Esophagus muscularis mucosa (tissue), 4 donors: Measurements from ENCODE around the gene CCDC188. TPM values are rescaled to one million over a fixed set of nuclear protein-coding genes. Genes with fewer than 3 reads are reported as not detected.
A peak's percentile ranks its signal among the peaks of the same experiment; 100 is the strongest.

Experiments used
- DNase-seq: peaks from one replicate; pipeline ENCODE4 v3.0.0-alpha.2; 2017; ENCODE audit errors: extremely low spot score
- H3K27ac ChIP-seq, 4 donors: fragments of 200-600 bp; sonication (generic); replicated peaks in 1 of 4; 1 replicate in 3 of 4; 2 replicates in 1 of 4; pipeline ENCODE4 v1.5.1; 2016 to 2019; ENCODE audit warnings: mild to moderate bottlenecking in 1 of 4
- H3K27me3 ChIP-seq, 4 donors: fragments of 200-600 bp; sonication (generic); one replicate each; pipeline versions ENCODE4 v1.5.1 to v1.6.0; 2016 to 2019
- H3K36me3 ChIP-seq, 4 donors: fragments of 200-600 bp; sonication (generic); one replicate each; pipeline ENCODE4 v1.5.1; 2016 to 2019
- H3K4me1 ChIP-seq, 4 donors: fragments of 200-600 bp; sonication (generic); one replicate each; pipeline ENCODE4 v1.5.1; 2016 to 2019
- H3K4me3 ChIP-seq, 4 donors: fragments of 200-600 bp; sonication (generic); 1 replicate in 2 of 4; 2 replicates in 2 of 4; pipeline ENCODE4 v1.5.1; 2016 to 2019; ENCODE audit warnings: mild to moderate bottlenecking in 4 of 4, moderate library complexity in 1 of 4
- H3K9me3 ChIP-seq, 4 donors: fragments of 200-600 bp; sonication (generic); 1 replicate in 3 of 4; 2 replicates in 1 of 4; pipeline ENCODE4 v1.5.1; 2016 to 2019
- CTCF ChIP-seq, 3 experiments: fragments of 200-600 bp in 2 of 3; fragments of 450-650 bp in 1 of 3; sonication (generic) in 2 of 3; IDR thresholded peaks; one replicate each; pipeline ENCODE4 v1.5.1; 2017 to 2019; ENCODE audit warnings: antibody characterized with exemption in 3 of 3, mild to moderate bottlenecking in 2 of 3, moderate library complexity in 1 of 3
- EP300 ChIP-seq: sonication (generic); formaldehyde crosslinking; IDR thresholded peaks from one replicate; pipeline ENCODE4 v1.6.1; 2017; ENCODE audit warnings: antibody characterized with exemption
- POLR2A ChIP-seq: fragments of 450-650 bp; IDR thresholded peaks from one replicate; pipeline ENCODE4 v1.6.1; 2017; ENCODE audit warnings: antibody characterized with exemption, moderate library complexity, mild to moderate bottlenecking, low read depth
- POLR2AphosphoS5 ChIP-seq, 2 donors: sonication (generic); formaldehyde crosslinking; IDR thresholded peaks; one replicate each; pipeline ENCODE4 v1.6.1; 2017; ENCODE audit warnings: antibody characterized with exemption in 2 of 2
- WGBS: methylation state at CpG from one replicate; pipeline ENCODE4 v1.1.5; 2018; 5-methylcytosine and 5-hydroxymethylcytosine counted together
- intact Hi-C: fragments of 100-400 bp; cut with DNase I; formaldehyde crosslinking; loops from one replicate; pipeline ENCODE4 v1.15.1; 2023
- total RNA-seq, 4 donors: library from RNA; depleted of rRNA; stranded (reverse); fragments of >200 nt; gene quantifications; one replicate each; pipeline versions ENCODE4 v1.1.0 to v1.2.1, GENCODE V29; 2016

Gene CCDC188
- total RNA-seq, 4 donors from 2014 or later: 0.17 to 1.4 (median 0.64) TPM

GRCh38 chr22:20138868-20139267 is 12.0 kb downstream of the CCDC188 start:
- WGBS: 87% methylated on average over 15 of the region's 16 CpGs

GRCh38 chr22:20138417-20138738 is 12.5 kb downstream of the CCDC188 start:
- H3K27ac ChIP-seq: peak overlapping the region; percentile 37 to 63 (median 54)
- peaks cover 51 to 57% (median 54%) of the 10 kb centered on the region in 4 donors for H3K4me1 ChIP-seq
- no peak for DNase-seq
- 64% methylated on average over 4 of the region's 4 CpGs for WGBS
- no peaks in the 10 kb centered on the region for H3K9me3 ChIP-seq
- H3K4me3 ChIP-seq: no peak overlapping the region
- no peaks in the 10 kb centered on the region for H3K27me3 ChIP-seq
- intact Hi-C loops: no loop called here
- peaks cover 0 to 44% (median 40%) of the 10 kb centered on the region in 4 donors for H3K36me3 ChIP-seq
- TF ChIP-seq EP300 (no peak), CTCF (IDR thresholded peaks at IDR 0.05) (no peak), POLR2AphosphoS5 (IDR thresholded peaks at IDR 0.05) (no peak), POLR2A (no peak)

More at GRCh38 chr22:20138868-20139267, 12.0 kb downstream of the CCDC188 start:
- no peak for TF ChIP-seq POLR2A
- Histone ChIP-seq H3K4me3 (no peak overlapping the region), H3K27ac (peak overlapping the region in 1 of 4 donors; percentile 63), H3K27me3 (no peaks in the 10 kb centered on the region), H3K9me3 (no peaks in the 10 kb centered on the region), H3K4me1 (peaks cover 46 to 52% (median 49%) of the 10 kb centered on the region in 4 donors), H3K36me3 (peaks cover 0 to 49% (median 45%) of the 10 kb centered on the region in 4 donors)
- intact Hi-C loops: no loop called here
- DNase-seq: no peak

- H3K4me3 ChIP-seq: peak overlapping the region; percentile 10 to 15 (median 13)
- intact Hi-C loops: no loop called here
- no peak for TF ChIP-seq EP300
- TF ChIP-seq POLR2AphosphoS5 (IDR thresholded peaks at IDR 0.05): peak in 1 of 2 donors; percentile 5
- TF ChIP-seq POLR2A: no peak
- TF ChIP-seq CTCF (IDR thresholded peaks at IDR 0.05): no peak
- 28% methylated on average over 23 of the region's 26 CpGs for WGBS
- no peak for DNase-seq
- H3K27ac ChIP-seq: peak overlapping the region; percentile 37 to 63 (median 54)
- H3K9me3 ChIP-seq: no peaks in the 10 kb centered on the region
- H3K4me1 ChIP-seq: peaks cover 57 to 62% (median 60%) of the 10 kb centered on the region in 4 donors
- H3K36me3 ChIP-seq: peaks cover 0 to 38% (median 35%) of the 10 kb centered on the region in 4 donors
- H3K27me3 ChIP-seq: no peaks in the 10 kb centered on the region
Observed at GRCh38 chr22:20137671-20138416, 13.0 kb downstream of the CCDC188 start.

GRCh38 chr22:20137113-20137512 is 13.7 kb downstream of the CCDC188 start:
- peak overlapping the region in 3 of 4 donors; percentile 37 to 63 (median 59) for H3K27ac ChIP-seq
- H3K27me3 ChIP-seq: no peaks in the 10 kb centered on the region
- H3K4me3 ChIP-seq: no peak overlapping the region
- H3K36me3 ChIP-seq: peaks cover 0 to 31% (median 28%) of the 10 kb centered on the region in 4 donors
- DNase-seq: no peak
- intact Hi-C loops: no loop called here
- WGBS: 79% methylated on average over 4 of the region's 13 CpGs
- TF ChIP-seq EP300 (no peak), POLR2A (no peak), CTCF (IDR thresholded peaks at IDR 0.05) (no peak), POLR2AphosphoS5 (IDR thresholded peaks at IDR 0.05) (no peak)
- H3K9me3 ChIP-seq: no peaks in the 10 kb centered on the region
- peaks cover 64 to 69% (median 67%) of the 10 kb centered on the region in 4 donors for H3K4me1 ChIP-seq

GRCh38 chr22:20136603-20136873 is 14.3 kb downstream of the CCDC188 start:
- intact Hi-C loops: no loop called here
- Histone ChIP-seq H3K4me1 (peaks cover 64 to 70% (median 68%) of the 10 kb centered on the region in 4 donors), H3K36me3 (peaks cover 0 to 25% (median 23%) of the 10 kb centered on the region in 4 donors), H3K4me3 (no peak overlapping the region), H3K27me3 (no peaks in the 10 kb centered on the region), H3K27ac (no peak overlapping the region), H3K9me3 (no peaks in the 10 kb centered on the region)
- WGBS: 85% methylated on average over 4 of the region's 5 CpGs
- no peak for DNase-seq
- TF ChIP-seq EP300 (no peak), POLR2AphosphoS5 (IDR thresholded peaks at IDR 0.05) (no peak), POLR2A (no peak), CTCF (IDR thresholded peaks at IDR 0.05) (no peak)
